A673 (cell line): ENCODE results near the gene EPHA8.

ENCODE experiments used
- CTCF ChIP-seq: fragments of 300-800, 200-600 bp; sonication (generic); conservative IDR thresholded peaks from 2 replicates; pipeline ENCODE4 v1.5.1; 2017; ENCODE audit warnings: low read depth, mild to moderate bottlenecking, antibody characterized with exemption, low read length, moderate library complexity, mixed read lengths
- EZH2 ChIP-seq: fragments of 200-600 bp; sonication (generic); IDR thresholded peaks from 2 replicates; pipeline ENCODE4 v1.6.1; 2017; ENCODE audit warnings: borderline replicate concordance, low read depth, mild to moderate bottlenecking, mixed read lengths, antibody characterized with exemption, low read length; ENCODE audit not compliant: poor library complexity, severe bottlenecking

- TF ChIP-seq CTCF (no peak), EZH2 (no peak)
Measured at GRCh38 chr1:22539510-22540118, 23.7 kb upstream of the EPHA8 start.
